ENCODE results near the gene TRPC4.
"Not testable (repeated sequence)": the region's sequence is repeated elsewhere in the genome, so short reads cannot be mapped to it uniquely, and the experiment has no call there.

TRPC4 gene

GRCh38 chr13:37597477-37598025 lies 272.0 kb downstream of the TRPC4 start:
- no peak for DNase-seq

GRCh38 chr13:37596805-37597204 lies 272.8 kb downstream of the TRPC4 start:
- no peak for DNase-seq

GRCh38 chr13:37595162-37595561 lies 274.4 kb downstream of the TRPC4 start:
- no peak for DNase-seq

GRCh38 chr13:37594550-37594949 lies 275.0 kb downstream of the TRPC4 start:
- DNase-seq, result no peak

- DNase-seq, result not testable (repeated sequence)
These were observed 280.2 kb downstream of the TRPC4 start for GRCh38 chr13:37589381-37589780.

GRCh38 chr13:37587236-37587635 lies 282.3 kb downstream of the TRPC4 start:
- DNase-seq, result no peak

Data from islet precursor cell (in vitro differentiated cells).